Activated naive CD4-positive, alpha-beta T cell (primary cell): Measurements from ENCODE around the gene CTNNA2.
"Not testable (repeated sequence)": the region's sequence is repeated elsewhere in the genome, so short reads cannot be mapped to it uniquely, and the experiment has no call there.

Source experiments
- DNase-seq, 4 experiments: peaks; one replicate each; lab custom pipeline; 2025; lab: John Stamatoyannopoulos, UW

Gene CTNNA2

GRCh38 chr2:80091237-80091636, 578.4 kb downstream of the CTNNA2 start:
- DNase-seq = no peak

DNA sequence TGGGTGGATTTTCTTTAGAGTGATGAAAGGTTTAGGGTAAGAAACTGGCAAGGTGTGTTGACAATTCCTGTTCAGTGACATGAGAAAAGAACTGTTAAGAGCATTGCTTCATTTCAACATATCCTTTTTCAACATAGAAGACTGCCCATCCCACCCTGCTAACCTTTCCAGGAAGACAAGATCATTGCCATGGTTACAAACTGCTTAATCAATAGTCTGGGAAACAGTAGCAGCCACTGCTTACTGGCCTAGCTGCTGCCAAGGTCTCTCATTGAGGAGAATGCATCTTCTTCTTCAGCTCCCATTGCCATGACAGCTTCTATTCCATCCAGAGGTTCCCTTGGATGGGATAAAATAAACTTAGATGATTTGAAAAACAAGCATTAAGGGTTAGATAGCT, 579.6 kb downstream of the CTNNA2 start:
- DNase-seq = no peak

DNA sequence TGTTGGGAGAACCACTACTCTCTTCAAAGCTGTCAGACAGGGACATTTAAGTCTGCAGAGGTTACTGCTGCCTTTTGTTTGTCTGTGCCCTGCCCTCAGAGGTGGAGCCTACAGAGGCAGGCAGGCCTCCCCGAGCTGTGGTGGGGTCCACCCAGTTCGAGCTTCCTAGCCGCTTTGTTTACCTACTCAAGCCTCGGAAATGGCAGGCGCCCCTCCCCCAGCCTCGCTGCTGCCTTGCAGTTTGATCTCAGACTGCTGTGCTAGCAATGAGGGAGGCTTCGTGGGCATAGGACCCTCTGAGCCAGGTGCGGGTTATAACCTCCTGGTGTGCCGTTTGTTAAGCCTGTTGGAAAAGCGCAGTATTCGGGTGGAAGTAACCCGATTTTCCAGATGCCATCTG, 585.7 kb downstream of the CTNNA2 start:
- DNase-seq = not testable (repeated sequence)

DNA sequence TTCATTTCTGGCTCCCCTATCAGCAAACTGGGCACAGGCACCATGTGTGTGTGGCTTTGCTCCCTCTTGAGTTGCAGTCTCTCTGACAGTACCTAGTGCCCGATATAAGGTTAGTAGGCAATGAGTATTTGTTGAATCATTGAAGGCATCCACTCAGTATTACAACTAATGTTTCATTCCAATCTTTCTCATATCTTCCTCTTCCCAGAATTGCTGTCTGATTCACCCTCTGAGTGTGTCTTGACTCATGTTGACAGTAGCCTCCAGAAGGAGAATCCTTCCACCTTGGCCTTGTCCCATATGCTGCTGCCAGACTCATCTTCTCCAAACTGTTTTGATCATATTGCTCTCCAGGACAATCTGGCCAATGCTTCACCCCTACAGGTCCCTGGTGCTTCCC, 589.2 kb downstream of the CTNNA2 start:
- DNase-seq = no peak

GRCh38 chr2:80105015-80105640, 592.3 kb downstream of the CTNNA2 start:
- no peak for DNase-seq

DNA sequence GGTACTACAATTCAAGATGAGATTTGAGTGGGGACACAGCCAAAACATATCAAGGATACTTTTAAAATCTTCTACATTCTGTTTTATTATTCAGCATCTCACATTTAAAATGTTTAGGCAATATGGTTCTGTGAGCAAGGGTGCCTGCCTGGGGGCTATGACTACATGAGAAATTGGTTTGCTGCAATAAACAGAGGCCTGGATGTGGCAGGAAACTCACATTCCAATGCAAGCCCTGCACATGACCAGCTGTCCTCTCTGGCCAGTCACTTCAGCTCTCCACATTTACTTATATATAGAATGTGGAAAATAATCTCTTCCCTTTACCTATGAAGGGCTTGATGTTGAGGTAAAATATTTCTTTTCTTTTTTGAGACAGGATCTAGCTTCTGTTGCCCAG, 598.3 kb downstream of the CTNNA2 start:
- no peak for DNase-seq

GRCh38 chr2:80112790-80113189, 599.9 kb downstream of the CTNNA2 start:
- DNase-seq = no peak

GRCh38 chr2:80113399-80113798, 600.5 kb downstream of the CTNNA2 start:
- DNase-seq = no peak

DNA sequence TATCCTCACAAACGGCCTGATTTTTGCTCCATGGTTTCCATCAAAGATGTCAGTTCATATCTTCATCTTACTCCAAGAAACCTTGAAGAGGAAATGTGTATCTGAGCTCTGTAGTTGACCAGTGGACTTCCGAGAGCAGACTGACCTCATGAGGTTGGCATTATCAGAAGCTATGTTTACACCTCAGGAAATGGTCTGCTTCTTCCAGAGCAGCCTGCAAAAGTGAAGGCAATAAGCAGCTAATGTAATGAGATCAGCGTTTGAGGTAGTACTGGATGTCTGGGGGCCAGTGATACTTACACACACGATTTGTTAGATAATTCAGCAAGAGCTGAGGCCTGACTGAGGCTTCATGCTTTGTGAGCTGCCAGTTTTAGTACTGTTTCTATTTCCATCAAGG, 602.0 kb downstream of the CTNNA2 start:
- DNase-seq = no peak

DNA sequence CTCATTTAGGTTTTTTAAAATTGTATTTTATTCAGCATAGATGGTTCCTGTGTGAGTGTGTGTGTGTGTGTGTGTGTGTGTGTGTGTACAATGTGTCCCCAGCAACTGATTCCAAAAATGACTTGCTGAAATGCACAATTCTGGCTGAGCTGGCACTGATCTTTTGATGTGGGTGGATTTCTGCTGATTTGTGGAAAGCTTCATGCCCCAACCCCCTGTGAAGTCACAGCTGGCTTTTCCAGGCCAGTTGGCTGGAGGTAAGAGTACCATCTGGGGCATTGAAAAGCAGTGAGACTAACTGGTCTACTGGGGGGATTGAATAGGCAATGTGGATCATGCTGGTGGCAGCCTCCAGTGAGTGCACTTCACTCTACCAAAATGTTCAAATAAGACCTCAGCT, 604.5 kb downstream of the CTNNA2 start:
- DNase-seq = no peak

GRCh38 chr2:80120866-80121265, 608.0 kb downstream of the CTNNA2 start:
- DNase-seq = no peak

DNA sequence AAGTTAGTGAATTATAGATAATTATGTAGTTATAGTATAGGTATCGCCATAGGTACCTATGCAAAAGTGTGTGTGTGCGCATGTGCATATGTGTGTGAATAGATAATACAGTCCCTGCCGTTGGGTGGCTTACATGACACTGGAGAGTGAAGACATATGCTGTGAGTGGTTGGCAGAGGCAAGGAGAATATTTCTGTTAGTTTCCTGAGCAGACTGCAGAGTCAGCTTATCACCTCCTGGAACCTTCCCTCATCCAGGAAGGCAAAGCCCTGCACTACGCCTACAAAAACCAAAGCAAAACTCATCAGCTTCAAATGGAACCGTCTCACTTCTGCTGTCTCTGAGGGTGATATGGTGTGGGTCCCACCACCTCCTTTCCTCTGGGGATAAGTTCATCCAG, 609.8 kb downstream of the CTNNA2 start:
- DNase-seq = no peak

GRCh38 chr2:80126596-80127189, 613.8 kb downstream of the CTNNA2 start:
- no peak for DNase-seq

DNA sequence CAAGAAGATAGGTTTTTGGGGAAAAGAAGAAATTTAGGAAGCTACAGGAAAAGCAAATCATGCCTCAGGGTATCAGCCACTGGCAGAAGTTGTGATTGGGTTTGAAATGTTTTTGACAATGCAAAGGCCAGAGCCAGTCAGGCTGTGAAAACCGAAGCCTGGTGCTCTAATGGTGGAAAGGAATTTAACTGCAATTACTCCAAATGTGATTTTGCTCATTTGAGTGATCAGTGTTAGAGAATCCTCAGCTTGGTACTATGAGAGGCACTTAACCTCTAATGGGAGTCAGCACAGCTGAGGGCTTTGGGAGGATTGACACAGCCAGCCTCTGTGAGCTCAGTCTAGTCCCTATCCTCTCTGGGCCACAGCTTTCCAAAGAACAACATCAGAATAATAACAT, 615.2 kb downstream of the CTNNA2 start:
- DNase-seq = no peak

DNA sequence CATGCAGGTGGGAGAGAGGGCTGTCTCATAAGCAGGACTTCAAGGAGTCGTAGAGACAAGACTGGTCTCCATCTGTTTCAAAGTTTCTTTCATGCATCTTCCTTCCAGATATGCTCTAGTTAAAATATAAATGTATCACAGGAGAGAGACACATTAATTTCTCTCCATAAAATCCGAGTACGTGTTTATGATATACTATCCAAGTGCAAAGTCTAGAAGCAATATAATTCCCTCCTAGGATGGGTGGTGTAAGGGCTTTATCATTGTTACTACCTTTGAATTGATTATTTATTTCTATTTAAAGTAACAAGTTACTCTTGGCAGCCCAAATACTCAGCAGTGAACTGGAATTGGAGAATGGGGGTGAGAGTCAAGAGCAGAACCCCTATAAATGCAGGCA, 619.4 kb downstream of the CTNNA2 start:
- DNase-seq = no peak

DNA sequence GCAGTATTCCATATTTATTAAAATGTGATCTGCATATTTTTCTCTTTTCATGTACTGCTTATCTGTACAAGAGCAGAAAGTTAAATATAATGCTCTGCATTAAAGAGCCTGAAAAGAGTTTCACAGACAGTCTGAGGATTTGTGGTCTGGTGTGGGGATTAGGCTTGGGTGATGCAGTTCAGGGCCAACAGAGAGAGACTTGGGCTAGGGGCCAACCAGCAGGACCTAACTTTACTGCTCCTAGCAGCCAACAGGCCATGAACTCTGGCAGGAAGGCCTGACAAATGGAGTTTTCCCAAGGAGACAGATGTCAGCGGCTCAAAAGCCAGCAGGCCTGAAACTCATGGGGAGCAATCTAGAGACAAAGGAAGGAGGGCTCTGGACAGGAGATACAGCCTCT, 622.1 kb downstream of the CTNNA2 start:
- no peak for DNase-seq

DNA sequence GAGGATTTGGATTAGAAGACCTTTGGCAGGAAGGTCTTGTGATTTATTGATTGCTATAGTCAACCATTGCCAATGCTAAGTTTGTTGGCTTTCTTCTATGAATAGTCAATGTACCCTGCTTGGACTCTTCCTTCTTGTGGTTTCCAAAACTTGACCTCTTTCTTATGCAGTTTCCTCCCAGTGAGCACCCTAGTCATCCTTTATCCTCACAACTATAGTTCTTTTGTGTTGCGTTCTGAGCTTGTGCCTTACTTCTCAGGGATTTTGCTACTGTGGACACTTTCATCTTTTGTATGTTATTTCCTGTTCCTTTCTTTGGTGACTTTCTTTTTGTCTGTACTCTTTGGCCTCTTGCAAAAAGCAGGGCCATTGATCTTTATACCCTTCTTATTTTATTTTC, 623.5 kb downstream of the CTNNA2 start:
- no peak for DNase-seq

DNA sequence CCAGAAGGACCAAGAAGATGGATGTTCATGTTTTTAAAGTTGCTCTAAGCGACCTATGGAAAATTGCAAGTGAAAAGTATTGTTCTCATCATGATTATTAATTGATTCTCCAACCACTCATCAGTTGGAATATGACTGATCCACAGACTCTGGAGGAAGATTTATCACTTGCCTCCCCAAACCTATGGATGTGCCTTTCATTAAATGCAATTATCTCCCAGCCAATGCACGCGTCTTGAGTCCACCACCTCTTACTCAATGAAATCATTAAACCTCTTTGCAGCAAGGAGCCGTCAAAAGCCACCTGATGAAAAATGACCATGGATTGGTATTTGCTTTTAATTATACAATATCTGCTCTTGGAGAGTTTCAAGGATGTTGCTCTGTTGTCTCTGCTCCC, 626.1 kb downstream of the CTNNA2 start:
- DNase-seq = no peak

- no peak for DNase-seq
Measured at GRCh38 chr2:80141007-80141726, 628.3 kb downstream of the CTNNA2 start.

GRCh38 chr2:80145499-80145898, 632.6 kb downstream of the CTNNA2 start:
- DNase-seq = no peak

GRCh38 chr2:80146757-80147156, 633.9 kb downstream of the CTNNA2 start:
- DNase-seq = not testable (repeated sequence)

DNA sequence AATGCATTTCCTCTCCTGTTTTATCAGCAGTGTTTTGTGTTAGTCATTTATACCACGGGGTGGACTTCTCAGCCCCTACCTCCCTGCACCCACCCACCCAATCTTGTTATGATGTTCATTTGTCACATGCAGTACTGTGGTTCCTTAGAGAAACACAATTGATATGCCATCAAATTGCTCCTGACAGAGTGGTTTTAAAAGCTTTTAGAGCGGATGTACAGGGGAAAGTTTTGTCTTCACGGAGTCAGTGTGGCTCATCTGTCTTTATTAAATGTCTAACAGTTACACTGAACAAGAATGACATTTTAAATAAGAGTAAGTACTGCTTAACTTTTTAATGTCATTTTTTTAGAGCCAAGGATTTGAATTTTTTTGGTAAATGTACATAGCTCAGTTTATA, 634.8 kb downstream of the CTNNA2 start:
- DNase-seq = no peak

DNA sequence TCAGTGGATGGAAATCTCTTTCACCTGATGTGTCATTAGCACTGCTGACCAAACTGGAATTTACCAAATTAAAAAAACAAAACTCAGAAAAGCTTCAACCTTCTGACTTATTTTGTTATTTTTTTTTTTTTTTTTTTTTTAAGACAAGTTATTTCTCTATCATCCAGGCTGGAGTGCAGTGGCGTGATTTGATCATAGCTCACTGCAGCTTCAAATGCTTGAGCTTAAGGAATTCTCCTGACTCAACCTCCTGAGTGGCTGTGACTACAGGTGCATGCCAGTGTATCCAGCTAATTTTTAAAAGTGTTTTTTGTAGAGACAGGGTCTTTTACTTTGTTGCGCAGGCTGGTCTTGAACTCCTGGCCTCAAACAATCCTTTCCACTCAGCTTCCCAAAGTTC, 636.1 kb downstream of the CTNNA2 start:
- no peak for DNase-seq

- DNase-seq = no peak
Measured at GRCh38 chr2:80149991-80150390, 637.1 kb downstream of the CTNNA2 start.
